ENCODE data around the gene UGDH.
"Not testable (repeated sequence)": the region's sequence is repeated elsewhere in the genome, so short reads cannot be mapped to it uniquely, and the experiment has no call there.

- TF ChIP-seq, protein P1, sequence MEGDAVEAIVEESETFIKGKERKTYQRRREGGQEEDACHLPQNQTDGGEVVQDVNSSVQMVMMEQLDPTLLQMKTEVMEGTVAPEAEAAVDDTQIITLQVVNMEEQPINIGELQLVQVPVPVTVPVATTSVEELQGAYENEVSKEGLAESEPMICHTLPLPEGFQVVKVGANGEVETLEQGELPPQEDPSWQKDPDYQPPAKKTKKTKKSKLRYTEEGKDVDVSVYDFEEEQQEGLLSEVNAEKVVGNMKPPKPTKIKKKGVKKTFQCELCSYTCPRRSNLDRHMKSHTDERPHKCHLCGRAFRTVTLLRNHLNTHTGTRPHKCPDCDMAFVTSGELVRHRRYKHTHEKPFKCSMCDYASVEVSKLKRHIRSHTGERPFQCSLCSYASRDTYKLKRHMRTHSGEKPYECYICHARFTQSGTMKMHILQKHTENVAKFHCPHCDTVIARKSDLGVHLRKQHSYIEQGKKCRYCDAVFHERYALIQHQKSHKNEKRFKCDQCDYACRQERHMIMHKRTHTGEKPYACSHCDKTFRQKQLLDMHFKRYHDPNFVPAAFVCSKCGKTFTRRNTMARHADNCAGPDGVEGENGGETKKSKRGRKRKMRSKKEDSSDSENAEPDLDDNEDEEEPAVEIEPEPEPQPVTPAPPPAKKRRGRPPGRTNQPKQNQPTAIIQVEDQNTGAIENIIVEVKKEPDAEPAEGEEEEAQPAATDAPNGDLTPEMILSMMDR (optimal IDR thresholded peaks at IDR 0.05 in 1 of 3, IDR thresholded peaks at IDR 0.05 in 1 of 3, conservative IDR thresholded peaks at IDR 0.05 in 1 of 3; ENCODE audit: extremely low read depth in 1 of 3, insufficient read depth in 2 of 3, low read length in 3 of 3) = not testable (repeated sequence)
- not testable (repeated sequence) for TF ChIP-seq EZH2 (IDR thresholded peaks at IDR 0.05; ENCODE audit: low read length)
These were observed 24.6 kb downstream of the UGDH start for GRCh38 chr4:39502664-39503035.
